ENCODE measurements around the gene TENM4.

GRCh38 chr11:79019277-79019676 is 421.6 kb downstream of the TENM4 start:
- TF ChIP-seq ZNF660 (tag by site-specific recombination; IDR thresholded peaks at IDR 0.05): no peak
- TF ChIP-seq ZNF274 (IDR thresholded peaks at IDR 0.05; ENCODE audit: low read length): no peak
- no peak for TF ChIP-seq ZNF274 (tag by site-specific recombination; IDR thresholded peaks at IDR 0.05; ENCODE audit: borderline replicate concordance)
- no peak for TF ChIP-seq ZBTB20 (tag by site-specific recombination; IDR thresholded peaks at IDR 0.05)
- no peak for TF ChIP-seq ZNF2 (tag by site-specific recombination; IDR thresholded peaks at IDR 0.05)
- no peak for TF ChIP-seq ZNF169 (tag by site-specific recombination; IDR thresholded peaks at IDR 0.05)
- no peak for TF ChIP-seq ZSCAN18 (tag by site-specific recombination; IDR thresholded peaks at IDR 0.05)
